ENCODE data around the gene NAV2.

NAV2 gene

GRCh38 chr11:20032127-20032526 lies 319.5 kb downstream of the NAV2 start:
- no peak for ATAC-seq
- TF ChIP-seq SNAI2 (CRISPR knock-in tag; IDR thresholded peaks at IDR 0.05) (no peak), ARNTL (CRISPR knock-in tag; IDR thresholded peaks at IDR 0.05; ENCODE audit: borderline replicate concordance, low read depth) (no peak), ZFP30 (CRISPR knock-in tag; IDR thresholded peaks at IDR 0.05) (no peak), ZNF8 (CRISPR knock-in tag; IDR thresholded peaks at IDR 0.05) (no peak), ZNF70 (CRISPR knock-in tag; IDR thresholded peaks at IDR 0.05) (no peak), CSDC2 (CRISPR knock-in tag; IDR thresholded peaks at IDR 0.05) (no peak), OSR1 (CRISPR knock-in tag; IDR thresholded peaks at IDR 0.05) (no peak), ESRRG (CRISPR knock-in tag; IDR thresholded peaks at IDR 0.05) (no peak), GLIS3 (CRISPR knock-in tag; IDR thresholded peaks at IDR 0.05) (no peak), ZFP3 (CRISPR knock-in tag; IDR thresholded peaks at IDR 0.05) (no peak)

- no peak for ATAC-seq
- TF ChIP-seq POU6F1 (CRISPR knock-in tag; IDR thresholded peaks at IDR 0.05; ENCODE audit: borderline replicate concordance, low read depth) (no peak), SNAI2 (CRISPR knock-in tag; IDR thresholded peaks at IDR 0.05) (no peak), ZFP30 (CRISPR knock-in tag; IDR thresholded peaks at IDR 0.05) (no peak), OSR1 (CRISPR knock-in tag; IDR thresholded peaks at IDR 0.05) (no peak), ZNF565 (CRISPR knock-in tag; conservative IDR thresholded peaks at IDR 0.05; ENCODE audit: low read depth) (no peak), ZNF8 (CRISPR knock-in tag; IDR thresholded peaks at IDR 0.05) (no peak), TCF4 (CRISPR knock-in tag; IDR thresholded peaks at IDR 0.05; ENCODE audit: borderline replicate concordance) (no peak), ISL1 (CRISPR knock-in tag; IDR thresholded peaks at IDR 0.05) (no peak), TOX (CRISPR knock-in tag; IDR thresholded peaks at IDR 0.05; ENCODE audit: borderline replicate concordance) (no peak), BACH2 (CRISPR knock-in tag; IDR thresholded peaks at IDR 0.05; ENCODE audit: borderline replicate concordance) (no peak), ZC3H10 (CRISPR knock-in tag; IDR thresholded peaks at IDR 0.05) (no peak), PATZ1 (CRISPR knock-in tag; IDR thresholded peaks at IDR 0.05; ENCODE audit: borderline replicate concordance) (no peak), ARNTL (CRISPR knock-in tag; IDR thresholded peaks at IDR 0.05; ENCODE audit: borderline replicate concordance, low read depth) (no peak), CREB5 (CRISPR knock-in tag; IDR thresholded peaks at IDR 0.05; ENCODE audit: low read depth) (no peak), ZNF70 (CRISPR knock-in tag; IDR thresholded peaks at IDR 0.05) (no peak), TSHZ2 (CRISPR knock-in tag; IDR thresholded peaks at IDR 0.05) (no peak), CSDC2 (CRISPR knock-in tag; IDR thresholded peaks at IDR 0.05) (no peak), PPARA (CRISPR knock-in tag; IDR thresholded peaks at IDR 0.05; ENCODE audit: borderline replicate concordance) (no peak)
These were observed 320.1 kb downstream of the NAV2 start for GRCh38 chr11:20032577-20033260.

GRCh38 chr11:20033806-20034205 lies 321.2 kb downstream of the NAV2 start:
- TF ChIP-seq ZNF565 (CRISPR knock-in tag; conservative IDR thresholded peaks at IDR 0.05; ENCODE audit: low read depth), result no peak
- no peak for TF ChIP-seq ISL1 (CRISPR knock-in tag; IDR thresholded peaks at IDR 0.05)
- no peak for TF ChIP-seq CSRNP3 (CRISPR knock-in tag; IDR thresholded peaks at IDR 0.05)
- TF ChIP-seq CSDC2 (CRISPR knock-in tag; IDR thresholded peaks at IDR 0.05), result no peak
- no peak for TF ChIP-seq ZC3H10 (CRISPR knock-in tag; IDR thresholded peaks at IDR 0.05)
- TF ChIP-seq PATZ1 (CRISPR knock-in tag; IDR thresholded peaks at IDR 0.05; ENCODE audit: borderline replicate concordance), result no peak
- TF ChIP-seq ZNF70 (CRISPR knock-in tag; IDR thresholded peaks at IDR 0.05), result no peak
- no peak for ATAC-seq

Measured in SK-N-SH treated with all-trans-retinoic acid at 6 μM for 48 hours (cell line).